HG02763 (cell line): ENCODE measurements around the gene BABAM2.
"Not testable (repeated sequence)": the region's sequence is repeated elsewhere in the genome, so short reads cannot be mapped to it uniquely, and the experiment has no call there.

Experiments
- ATAC-seq: cut with Tn5 transposase; IDR thresholded peaks from one replicate; pipeline ENCODE4 v1.9.1; 2021; ENCODE audit warnings: mild to moderate bottlenecking, moderate library complexity; ENCODE audit not compliant: unreplicated experiment

The BABAM2 gene

DNA sequence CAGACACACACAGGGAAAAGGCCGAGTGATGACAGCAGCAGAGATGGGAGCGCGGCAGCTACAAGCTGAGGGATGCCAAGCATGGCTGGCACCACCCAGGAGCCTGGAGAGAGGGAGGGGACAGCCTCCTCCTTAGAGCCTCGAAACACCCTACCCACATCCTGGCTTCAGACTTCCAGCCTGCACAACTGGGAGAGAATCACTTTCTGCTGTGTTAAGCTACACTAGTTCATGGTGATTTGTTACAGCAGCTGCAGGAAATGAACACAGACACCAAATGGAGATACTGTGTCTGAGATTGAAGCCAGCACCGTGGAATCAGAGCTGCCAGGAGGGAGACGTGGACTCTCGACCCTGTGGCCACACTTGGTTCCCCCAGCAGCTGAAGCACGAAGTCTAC is 474.6 kb downstream of the BABAM2 start:
- ATAC-seq, result no peak

DNA sequence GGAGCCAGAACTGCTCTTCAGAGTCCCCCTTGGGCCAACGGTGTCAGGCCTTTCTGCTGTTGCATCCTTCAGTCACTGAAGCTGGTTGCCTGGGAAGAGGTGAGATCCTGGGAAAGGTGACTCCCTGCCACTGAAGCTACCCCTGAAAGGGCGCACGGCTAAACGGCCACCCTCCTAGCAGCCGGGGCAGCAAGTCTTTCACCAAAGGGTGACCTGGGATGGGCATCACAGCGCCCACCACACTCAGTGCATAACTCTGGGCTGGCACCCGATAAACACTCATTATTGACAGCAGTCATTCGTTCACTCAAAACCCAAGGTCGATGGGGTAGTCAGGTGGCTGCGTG is 475.6 kb downstream of the BABAM2 start:
- no peak for ATAC-seq

GRCh38 chr2:28366496-28367282 is 476.2 kb downstream of the BABAM2 start:
- ATAC-seq, result no peak

GRCh38 chr2:28367667-28368356 is 477.3 kb downstream of the BABAM2 start:
- ATAC-seq, result no peak

DNA sequence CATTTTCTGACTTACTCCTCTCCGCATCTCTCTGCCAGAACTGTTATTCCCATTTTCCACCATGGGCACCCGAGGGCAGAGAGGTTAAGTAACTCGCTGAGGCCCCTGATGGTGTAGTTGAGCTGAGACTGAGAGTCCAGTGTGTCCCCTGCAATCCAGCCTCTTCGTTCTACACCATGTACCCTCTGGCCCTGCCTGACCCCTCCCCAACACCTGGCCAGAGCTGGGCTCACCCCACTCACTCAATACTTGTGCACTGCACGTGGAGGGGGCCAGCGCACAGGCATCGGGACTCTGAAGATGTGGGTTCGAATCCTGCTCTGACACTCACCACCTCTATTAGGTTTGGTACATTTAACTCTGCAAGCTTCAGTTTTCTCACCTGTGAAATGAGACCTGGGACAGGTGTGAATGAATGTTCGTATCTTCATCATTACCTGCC is 477.8 kb downstream of the BABAM2 start:
- ATAC-seq, result no peak

DNA sequence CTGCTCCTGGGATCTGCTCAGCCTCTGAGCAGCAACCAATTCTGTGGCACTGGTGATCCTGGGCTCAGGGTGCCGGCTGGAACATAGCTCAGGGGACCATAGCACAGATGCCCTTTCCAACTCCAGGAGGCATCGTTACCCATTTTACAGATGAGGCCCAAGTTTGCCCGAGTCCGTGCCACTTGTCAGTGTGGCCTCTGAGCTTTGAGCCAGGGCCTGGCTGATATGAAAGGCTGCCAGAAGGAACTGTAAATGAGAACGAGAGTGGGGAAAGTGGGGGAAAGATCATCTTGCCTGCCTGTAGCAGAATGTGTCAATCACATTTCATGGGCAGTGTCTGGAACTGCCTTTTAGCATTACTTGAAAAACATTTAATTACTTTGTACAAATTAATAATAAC is 478.8 kb downstream of the BABAM2 start:
- ATAC-seq, result no peak

DNA sequence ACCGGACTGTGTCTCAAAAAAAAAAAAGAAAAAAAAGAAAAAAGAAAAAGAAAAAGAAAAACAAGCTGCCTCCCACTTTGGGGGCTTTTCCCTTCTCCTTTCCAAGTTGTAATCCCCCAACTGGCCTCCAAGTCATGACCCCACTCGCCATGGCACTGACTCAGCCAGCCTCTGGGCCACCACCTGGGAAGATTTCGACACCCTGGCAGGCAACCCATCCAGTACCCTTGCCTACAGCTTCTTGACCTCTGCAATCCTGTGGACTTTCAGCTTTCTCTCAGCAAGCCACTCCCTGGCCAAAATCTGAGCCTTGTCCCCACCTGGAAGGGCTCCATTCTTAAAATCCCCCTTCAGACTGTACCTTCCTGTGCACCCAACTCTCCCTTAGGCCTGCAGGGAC is 479.8 kb downstream of the BABAM2 start:
- ATAC-seq, result no peak

DNA sequence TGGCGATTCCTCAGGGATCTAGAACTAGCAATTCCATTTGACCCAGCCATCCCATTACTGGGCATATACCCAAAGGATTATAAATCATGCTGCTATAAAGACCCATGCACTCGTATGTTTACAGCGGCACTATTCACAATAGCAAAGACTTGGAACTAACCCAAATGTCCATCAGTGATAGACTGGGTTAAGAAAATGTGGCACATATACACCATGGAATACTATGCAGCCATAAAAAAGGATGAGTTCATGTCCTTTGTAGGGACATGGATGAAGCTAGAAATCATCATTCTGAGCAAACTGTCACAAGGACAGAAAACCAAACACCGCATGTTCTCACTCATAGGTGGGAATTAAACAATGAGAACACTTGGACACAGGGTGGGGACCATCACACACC is 481.2 kb downstream of the BABAM2 start:
- ATAC-seq, result not testable (repeated sequence)

DNA sequence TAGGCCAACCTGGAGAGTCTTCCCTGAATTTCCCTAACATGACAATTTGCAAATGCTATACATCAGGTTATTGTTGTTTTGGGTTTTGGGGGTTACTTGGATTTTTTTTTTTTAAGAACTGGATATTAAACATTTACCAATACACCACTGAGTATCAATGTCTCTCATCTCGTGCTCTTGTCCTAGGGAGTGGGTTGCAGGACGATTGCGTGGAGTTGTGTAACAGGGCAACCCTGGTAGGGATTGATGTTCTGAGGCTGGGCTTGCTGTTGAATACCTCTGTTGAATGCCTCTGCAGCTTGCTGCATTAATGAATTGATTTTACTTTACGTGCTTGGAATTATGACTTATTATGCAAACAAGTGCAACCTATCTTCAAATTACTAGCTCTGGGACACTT is 483.3 kb downstream of the BABAM2 start:
- no peak for ATAC-seq

DNA sequence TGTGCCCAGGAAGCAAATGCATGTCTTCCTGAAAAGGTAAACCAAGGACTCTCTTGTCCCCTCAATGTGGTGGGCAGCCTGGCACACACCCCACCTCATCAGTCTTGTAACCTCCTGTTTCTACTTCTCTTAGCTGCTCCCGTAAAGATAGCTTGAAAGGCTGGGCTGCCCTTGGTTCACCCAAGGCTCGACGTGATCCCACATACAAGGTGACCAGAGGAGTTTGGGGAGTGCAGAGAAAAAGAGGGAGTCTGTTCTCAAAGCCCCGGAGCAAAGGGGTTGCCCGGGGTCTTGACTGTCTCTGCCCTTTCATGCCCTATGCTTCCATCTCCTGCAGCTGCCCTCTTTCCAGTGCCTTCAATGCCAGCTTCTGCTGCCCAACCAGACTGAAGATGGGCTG is 483.8 kb downstream of the BABAM2 start:
- no peak for ATAC-seq

DNA sequence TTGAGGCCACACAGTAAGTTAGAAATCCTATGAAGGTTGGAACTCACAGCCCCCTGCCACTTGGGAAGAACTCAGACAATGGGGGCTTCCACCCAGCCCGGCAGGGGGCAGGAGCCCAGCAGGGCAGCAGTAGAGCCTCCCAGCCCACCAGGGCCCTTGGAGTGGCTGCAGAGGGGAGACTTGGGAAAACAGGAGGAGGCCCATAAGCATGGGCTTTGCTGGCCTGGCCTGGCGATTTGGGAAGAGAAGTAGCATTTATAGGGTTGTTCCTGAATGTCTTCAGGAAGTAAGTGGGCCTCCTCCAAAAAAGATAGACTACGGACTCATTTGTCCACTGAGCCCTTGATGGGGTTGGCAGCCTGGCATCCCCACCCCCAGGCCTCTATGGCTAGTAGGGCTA is 484.7 kb downstream of the BABAM2 start:
- no peak for ATAC-seq

GRCh38 chr2:28375742-28376631 is 485.5 kb downstream of the BABAM2 start:
- no peak for ATAC-seq

DNA sequence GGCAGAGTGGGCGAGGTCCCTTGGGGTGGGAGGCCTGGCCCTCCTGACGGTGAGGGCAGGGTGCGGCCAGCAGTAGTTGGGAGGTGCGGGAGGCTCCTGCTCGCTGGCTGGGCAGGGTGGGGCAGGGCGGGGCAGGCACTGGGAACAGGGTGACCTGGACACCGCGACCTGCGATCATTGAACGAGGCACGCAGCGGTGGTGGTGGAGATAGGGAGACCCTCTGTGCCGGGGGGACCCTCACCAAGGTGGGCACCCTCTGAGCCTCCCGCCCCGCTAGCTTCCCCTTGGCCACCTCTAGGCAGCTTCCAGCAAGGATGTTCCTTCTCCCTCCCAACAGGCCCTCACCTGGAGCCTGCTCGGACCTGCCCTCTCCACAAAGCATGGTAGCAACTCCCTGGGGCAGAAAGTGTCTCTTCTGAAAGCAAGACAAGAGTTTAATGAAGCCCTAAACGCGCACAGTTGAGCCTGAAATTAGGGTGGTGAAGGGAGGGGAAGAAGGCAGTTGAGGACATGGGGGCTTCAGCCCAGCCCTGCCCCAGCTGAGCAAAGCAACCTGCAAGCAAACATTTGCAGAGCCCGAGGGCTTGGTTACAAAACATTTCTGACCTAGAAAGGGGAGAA is 486.8 kb downstream of the BABAM2 start:
- ATAC-seq, result no peak

DNA sequence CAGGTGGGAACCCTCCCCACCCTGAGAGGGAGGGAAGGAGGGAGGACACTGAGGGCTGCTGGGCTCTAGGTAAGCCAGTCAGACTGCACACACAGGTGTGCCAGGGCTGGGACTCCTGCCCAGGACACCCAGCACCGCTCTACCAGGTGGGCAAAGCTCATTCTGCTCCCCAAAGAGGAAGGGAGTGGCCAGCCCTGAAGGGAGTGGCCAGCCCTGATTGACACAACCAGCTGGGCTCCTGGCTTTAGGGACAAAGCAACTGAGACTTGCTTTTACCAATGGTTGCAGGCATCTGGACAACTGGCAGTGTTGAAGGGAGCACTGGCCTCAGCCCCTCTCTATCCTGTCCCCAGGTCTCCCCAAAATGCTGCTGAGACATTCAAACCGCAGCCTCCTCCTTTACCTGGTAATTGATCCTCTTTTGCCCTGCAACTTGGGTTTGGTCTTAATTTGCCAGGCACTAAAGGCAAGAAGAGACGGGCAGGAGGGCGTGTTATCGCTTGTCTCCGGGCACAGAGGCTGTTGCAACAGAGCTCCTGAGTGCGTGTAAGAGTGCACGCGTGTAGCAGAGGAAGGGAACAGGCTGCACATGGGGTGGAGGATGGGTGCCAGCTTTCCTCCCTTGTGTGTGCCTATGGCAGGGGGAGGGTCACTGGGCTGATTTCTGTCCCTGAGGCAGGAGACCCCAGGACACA is 487.6 kb downstream of the BABAM2 start:
- ATAC-seq, result no peak

DNA sequence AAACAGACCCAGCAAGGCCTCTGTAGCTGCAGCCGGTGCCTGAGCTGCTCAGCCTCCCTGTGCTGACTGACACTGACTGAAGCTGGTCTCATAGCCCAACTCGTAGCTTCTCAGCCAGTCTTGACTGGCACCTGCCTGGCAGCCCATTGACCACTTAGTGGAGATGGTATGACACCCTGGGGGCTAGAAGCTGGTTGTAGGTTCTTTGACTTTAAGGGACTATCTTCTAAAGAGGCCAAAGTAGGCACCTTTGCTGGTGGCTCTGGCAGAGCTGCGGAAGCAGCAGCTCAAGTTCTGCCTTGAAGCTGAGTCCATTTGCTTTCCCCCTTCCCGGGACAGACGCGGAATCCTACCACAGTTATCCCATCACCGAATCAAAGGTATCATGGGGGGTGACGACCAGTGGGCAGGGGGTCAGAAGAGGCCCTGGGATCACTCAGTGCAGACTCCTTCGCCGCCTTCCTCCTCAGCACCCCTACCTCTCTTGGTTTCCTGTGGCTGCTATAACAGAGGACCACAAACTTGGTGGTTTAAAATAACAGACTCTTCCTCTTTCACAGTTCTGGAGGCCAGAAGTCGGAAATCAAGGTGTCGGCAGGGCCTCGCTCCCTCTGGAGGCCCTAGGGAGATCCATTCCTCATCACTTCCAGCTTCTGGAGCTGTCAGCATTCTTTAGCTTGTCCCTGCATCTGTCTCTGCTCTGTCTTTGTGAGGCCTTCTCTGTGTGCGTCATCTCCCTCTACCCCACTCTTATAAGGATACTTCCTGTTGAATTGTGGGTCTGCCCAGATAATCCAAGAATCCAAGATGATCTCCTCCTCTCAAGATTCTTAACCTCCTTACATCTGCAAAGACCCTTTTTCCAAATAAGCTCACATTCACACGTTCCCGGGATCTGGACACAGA is 488.4 kb downstream of the BABAM2 start:
- ATAC-seq, result no peak

DNA sequence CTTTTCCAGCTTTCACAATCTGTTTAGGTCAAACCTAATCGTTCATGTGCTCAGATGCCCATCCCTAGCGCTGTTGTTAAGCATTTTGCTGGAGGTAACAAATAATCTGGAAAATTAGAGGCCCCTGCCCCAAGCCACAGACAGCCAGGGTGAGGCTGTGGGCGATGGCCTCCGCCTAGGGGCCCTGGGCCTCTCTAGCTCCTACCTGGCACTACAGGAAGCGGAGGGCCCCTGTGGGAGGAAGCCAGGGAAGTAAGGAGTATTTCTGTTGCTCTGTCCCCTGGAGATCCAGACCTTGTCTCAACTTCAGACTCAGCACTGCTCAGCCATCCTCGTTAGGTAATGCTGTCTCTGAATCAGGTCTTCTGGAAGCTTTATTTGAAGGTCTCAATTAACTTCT is 489.7 kb downstream of the BABAM2 start:
- ATAC-seq, result no peak

DNA sequence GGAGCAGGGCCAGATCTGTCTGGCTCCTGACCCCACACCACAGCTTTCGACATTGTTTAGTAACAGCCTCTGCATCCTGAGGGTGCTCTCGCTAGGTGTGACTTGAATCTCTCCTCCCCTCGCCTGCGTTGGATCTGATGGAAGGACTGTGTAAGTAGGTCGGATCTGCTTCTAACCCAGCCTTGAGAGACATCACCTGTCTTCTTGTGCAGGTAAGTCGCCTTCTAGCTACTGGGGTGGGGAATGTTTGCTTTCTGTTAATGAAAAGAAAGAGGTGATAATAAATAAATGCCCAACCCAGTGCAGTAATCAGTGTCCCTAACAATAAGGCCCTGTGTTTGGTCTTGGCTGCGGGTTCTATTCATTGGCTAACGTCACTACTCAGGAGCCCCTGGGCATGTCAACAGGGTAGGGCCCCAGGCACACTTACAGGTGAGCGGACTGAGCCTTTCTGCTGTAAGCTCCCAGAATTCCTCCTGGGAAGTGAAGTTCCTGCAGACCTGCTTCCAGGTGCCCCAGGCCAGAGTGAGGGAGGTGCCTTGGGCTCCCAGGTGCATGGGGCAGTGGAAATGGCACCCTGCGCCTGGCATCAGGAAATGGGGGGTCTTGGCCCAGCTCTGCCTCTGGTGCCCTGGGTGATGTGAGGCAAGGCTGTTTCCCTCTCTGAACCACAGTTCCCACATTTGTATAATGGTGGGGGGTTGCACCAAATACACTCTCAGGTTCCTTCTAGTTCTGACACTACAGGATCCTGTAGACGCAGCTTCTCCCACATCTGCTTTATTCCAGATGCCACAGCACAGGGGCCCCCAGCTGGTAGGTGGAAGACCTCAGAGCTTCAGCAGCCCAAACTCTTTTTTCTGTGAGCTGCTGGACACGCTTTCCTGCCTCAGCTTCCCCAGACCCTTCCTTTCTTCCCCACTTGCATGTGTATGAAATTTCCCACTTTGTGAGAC is 491.0 kb downstream of the BABAM2 start:
- ATAC-seq, result no peak

DNA sequence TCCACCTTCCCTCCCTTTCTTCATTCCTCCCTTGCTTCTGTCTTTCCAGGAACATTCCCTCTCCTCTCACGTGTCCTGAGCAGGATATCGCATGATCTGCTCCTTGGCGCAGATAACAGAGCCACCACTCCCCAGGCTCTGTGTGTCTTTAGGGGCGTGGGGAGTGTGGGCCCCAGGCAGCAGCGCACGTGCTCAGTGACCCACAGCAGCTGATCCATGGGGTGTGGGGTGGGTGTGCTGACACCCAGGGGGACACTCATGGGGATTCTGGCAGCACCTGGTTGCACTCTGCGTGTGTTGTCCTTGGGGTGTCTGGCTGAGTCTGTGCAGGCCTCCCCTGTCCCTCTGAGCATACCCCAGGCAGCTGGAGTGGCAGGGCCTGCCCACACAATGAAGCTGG is 492.2 kb downstream of the BABAM2 start:
- no peak for ATAC-seq
